ENCODE data around the gene EIF4EBP2.
A peak's percentile ranks its signal among the peaks of the same experiment; 100 is the strongest.

Gene EIF4EBP2

GRCh38 chr10:70379581-70380176 lies 24.3 kb upstream of the EIF4EBP2 start:
- DNase-seq, result no peak

- no peak for DNase-seq
Observed at GRCh38 chr10:70380350-70381135, 23.4 kb upstream of the EIF4EBP2 start.

DNA sequence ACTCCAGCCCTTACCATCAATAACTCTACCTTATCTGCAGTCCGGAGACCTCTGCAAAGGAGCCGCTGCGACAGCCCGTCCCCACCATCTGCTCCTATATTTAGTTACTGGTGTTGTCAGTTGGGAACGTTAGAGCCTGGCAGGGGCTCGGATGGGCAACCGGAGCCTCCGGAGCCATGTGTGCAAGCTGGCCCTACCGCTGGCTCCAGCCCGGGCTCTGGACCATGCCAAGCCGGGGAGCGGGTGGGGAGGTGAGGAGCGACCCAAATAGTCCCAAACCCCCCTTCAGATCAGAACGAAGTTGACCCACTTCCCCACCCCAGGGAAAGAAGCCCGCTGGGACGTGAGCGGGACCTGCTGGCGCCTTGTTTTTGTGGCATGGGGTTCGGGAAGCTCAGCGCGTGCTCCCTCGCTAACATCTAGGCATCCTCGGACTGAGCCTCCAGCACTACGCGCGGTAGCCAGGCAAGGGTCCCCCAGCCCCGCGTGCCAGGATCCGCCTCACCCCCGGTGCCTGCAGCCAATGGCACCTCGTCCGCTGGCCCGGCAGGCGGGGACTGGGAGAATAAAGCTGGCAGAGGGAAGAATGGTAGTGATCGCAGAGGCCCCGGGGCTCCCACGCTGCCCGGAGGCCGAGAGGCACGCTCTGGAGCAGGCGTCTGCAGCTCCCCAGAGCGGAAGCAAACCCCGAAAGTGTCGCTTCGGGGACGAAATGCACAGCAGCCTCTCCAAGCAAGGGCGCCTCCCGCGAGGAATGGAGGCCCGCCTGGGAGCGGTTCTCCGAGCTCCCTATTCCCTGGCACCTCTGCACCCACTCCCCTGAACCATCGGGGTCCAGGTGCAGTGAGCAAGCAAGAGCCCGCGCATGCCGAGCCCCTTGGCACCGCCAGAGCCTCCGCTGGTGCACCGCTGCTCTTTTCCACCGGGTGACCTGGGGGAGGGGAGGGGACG lies 22.2 kb upstream of the EIF4EBP2 start:
- DNase-seq, result no peak

- DNase-seq, result no peak
Observed at GRCh38 chr10:70391654-70392053, 12.3 kb upstream of the EIF4EBP2 start.

- DNase-seq, result no peak
Observed at GRCh38 chr10:70396140-70396539, 7.8 kb upstream of the EIF4EBP2 start.

- no peak for DNase-seq
Observed at GRCh38 chr10:70399177-70399576, 4.8 kb upstream of the EIF4EBP2 start.

GRCh38 chr10:70403483-70404035 lies 386 bp upstream of the EIF4EBP2 start:
- no peak for DNase-seq

GRCh38 chr10:70404787-70405036 lies 767 bp downstream of the EIF4EBP2 start:
- DNase-seq, result no peak

DNA sequence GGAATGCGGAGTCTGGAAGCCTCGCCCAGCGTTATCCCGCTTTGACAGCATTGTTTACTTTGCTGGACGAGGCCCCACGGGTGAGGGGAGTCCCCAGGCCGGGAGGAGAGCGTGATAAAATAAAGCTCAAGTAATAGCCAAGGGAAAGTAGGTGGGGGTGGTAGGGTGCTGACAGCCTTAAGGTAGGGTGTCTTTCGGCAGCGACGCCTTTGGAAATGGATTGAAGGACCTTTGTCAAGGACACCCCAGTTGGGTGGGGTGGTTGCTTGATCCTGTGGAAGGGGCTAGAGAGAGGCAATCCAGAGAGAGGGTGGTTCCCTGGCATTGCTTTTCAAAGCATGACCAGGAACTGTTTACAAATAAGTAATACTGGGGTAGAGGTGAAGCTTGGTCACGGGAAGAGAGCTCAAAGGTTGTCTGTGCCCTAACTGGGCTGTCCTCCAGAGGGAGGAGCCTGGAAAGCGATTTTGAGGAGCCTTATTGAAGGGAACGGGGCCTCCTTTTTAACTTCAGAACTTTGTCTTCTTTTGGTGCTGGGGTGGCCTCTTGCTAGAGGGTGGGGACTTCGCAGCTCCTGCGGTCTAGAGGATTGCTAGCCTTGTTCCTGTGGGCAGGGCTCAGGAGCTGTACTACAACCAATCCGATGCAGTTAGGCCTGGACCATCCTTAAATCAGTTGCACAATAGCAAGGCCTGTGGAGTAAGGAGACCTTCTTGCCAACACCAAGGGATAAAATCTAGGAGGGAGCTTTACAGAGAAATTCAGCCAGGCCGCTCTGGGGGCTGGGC lies 1.3 kb downstream of the EIF4EBP2 start:
- peak; percentile 28 for DNase-seq

- DNase-seq, result no peak
Observed at GRCh38 chr10:70409772-70410171, 5.8 kb downstream of the EIF4EBP2 start.

GRCh38 chr10:70410608-70411007 lies 6.7 kb downstream of the EIF4EBP2 start:
- DNase-seq, result no peak

- no peak for DNase-seq
Observed at GRCh38 chr10:70412356-70412755, 8.4 kb downstream of the EIF4EBP2 start.

- DNase-seq, result no peak
Observed at GRCh38 chr10:70417568-70417967, 13.6 kb downstream of the EIF4EBP2 start.

GRCh38 chr10:70418229-70418628 lies 14.3 kb downstream of the EIF4EBP2 start:
- DNase-seq, result peak; percentile 18

DNA sequence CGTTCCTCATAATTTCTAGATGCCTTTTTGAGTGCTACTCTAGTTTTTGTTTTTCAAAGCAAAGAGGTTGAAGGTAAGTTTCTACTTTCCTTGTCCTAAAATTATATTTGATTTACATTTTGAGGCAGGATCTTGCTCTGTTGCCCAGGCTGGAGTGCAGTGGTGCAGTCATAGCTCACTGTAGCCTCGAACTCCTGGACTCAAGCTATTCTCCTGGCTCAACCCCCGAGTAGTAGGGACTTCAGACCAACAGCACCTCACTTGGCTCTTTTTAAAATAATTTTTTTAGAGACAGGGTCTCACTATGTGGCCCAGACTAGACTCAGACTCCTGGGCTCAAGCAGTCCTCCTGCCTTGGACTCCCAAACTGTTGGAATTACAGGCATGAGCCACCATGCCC lies 14.8 kb downstream of the EIF4EBP2 start:
- no peak for DNase-seq

- no peak for DNase-seq
Observed at GRCh38 chr10:70424320-70424719, 20.4 kb downstream of the EIF4EBP2 start.

- no peak for DNase-seq
Observed at GRCh38 chr10:70425096-70425495, 21.2 kb downstream of the EIF4EBP2 start.

DNA sequence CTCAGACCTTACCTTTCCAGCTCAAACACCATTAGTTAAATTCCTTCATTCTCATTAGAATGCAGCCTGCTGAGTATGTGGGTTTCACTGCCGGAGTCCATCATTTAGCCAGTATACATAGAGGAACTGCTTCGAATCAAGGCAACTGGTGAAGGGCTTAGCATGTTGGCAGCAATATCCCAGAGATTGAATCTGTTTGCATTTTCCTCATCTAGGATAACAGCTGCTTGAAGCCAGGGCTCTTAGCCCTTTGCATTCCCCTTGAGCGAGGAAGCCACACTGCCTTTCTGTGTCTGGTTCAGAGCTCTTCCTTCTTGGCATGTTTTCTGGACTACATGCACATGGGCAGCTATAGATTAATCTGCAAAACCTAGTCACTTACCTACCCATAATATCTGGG lies 22.9 kb downstream of the EIF4EBP2 start:
- no peak for DNase-seq

DNA sequence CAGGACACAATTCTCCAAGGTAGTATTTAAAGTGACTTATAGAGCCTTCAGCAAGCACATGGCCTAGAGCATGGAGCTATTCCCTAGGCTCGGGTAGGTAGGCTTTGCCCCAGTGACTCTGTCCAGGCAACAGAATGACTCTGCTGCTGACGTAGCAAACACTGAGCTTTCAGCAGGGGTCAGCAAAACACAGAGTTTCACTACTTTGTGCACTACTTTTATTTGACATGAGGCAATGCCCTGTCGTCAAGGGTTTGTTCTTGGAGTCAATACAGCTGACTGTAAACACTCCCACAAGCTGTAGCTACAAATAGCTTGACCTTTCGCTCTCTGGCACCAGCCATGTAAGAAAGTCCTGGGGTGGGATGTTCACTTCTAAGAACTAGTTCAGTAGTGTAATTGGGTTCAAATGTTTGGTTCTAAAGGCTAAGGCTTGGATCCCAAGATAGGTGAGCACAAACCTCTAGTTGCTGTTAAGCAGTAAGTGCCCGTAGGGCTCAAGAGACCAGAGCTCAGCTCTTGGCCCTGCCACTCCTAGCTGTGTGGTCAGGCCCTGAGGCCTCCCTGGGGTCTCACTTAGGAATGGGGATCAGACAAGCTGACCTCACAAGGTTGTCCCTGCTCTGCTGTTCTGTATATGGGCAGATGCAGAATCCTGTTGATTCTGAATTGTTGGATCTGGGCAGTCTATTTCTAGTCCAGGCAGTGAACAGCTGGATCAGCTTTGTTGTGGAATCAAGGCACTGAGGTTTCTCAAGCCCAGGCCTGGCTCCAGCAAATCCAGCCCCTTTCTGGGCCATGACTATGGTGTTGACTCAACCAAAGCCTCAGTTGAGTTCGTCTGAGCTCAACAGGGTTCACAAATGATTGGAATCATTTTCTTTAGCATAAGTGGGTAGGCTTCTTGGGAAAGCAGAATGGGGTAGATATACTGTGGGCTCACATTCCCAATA lies 26.8 kb downstream of the EIF4EBP2 start:
- DNase-seq, result no peak

GRCh38 chr10:70432101-70432500 lies 28.2 kb downstream of the EIF4EBP2 start:
- no peak for DNase-seq

DNA sequence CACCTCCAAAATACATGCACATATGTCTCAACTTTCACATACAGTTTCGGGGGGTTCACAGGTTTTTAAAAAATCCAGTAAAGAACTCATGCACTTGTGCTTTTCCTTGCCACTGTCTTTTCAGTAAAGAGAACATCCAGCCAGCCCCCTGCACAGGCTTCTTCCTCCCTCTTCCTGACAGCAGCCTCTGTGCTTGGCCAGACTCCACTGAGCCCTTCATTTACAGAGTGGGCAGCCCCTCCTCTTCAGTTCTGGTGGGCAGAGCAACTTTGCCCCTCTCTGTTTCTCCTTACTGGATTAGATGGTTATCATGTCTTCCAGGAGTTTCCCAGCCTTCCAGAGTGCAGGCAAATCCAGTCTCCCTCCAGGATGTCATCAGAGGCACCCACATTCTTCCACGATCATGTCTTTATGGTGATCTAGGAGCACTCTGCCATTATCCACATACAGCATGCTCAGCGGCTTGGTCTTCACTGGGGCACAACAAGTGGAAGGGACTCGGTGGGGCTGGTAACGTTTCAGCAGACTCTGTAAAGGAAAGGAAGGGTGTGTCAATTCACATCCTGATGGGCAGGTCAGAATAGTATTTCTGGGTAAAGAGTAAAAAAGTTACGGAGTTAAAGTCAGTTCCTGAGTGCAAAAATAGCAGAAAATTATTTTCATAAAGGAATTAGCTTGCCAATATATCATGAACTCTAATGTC lies 28.8 kb downstream of the EIF4EBP2 start:
- DNase-seq, result no peak
